ENCODE measurements around the gene MFAP4.

Gene MFAP4

DNA sequence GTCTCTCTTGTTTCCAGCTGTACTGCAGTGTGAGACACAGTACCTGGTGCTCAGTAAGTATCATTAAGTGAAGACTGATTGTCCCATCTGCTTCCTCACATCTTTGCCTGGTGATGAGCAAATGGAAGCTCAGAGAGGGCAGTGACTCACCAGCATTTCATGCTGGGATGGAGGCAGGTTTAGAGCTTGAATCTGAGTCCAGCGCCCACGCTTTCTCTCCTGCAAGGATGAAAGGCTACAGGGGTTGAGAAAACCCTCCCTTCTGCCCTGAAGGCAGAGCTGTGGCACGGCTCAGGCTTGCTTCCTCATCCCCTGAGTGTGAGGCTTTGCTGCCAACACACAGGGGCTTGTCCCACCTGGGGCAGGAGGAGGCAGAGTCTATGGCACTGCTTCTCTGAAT is 22.5 kb upstream of the MFAP4 start:
- no peak for DNase-seq (ENCODE audit: low read depth)

DNA sequence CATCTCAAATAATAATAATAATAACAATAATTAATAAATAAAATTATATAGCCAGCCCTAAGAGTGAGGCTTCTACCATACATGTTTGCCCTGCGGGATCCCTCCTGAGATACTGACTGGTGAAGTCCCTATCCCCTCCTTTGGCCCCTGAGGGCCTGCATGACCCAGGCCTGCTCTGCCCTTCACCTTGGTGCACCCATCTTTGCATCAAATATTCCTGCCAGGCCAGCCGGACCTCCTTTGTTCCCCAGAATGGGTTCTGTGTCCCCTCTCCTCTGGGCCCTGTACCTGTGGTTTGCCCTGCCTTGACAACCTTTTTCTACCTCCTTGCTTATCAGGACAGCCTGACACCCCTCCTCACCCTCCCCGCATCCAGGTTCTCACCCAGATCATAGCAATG is 22.1 kb upstream of the MFAP4 start:
- no peak for DNase-seq (ENCODE audit: low read depth)

DNA sequence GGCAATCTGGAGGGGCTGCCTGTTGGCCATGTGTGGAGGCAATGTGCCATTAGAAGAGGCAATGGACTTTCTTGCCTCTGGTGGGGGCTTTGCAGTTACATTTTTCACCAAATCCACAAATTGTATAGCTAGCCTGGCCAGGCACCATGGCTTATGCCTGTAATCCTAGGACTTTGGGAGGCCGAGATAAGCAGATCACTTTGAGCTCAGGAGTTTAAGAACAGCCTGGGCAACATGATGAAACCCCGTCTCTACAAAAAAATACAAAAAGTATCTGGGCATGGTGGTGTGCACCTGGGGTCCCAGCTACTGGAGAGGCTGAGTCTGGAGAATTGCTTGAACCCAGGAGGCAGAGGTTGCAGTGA is 21.3 kb upstream of the MFAP4 start:
- DNase-seq (ENCODE audit: low read depth), result no peak

DNA sequence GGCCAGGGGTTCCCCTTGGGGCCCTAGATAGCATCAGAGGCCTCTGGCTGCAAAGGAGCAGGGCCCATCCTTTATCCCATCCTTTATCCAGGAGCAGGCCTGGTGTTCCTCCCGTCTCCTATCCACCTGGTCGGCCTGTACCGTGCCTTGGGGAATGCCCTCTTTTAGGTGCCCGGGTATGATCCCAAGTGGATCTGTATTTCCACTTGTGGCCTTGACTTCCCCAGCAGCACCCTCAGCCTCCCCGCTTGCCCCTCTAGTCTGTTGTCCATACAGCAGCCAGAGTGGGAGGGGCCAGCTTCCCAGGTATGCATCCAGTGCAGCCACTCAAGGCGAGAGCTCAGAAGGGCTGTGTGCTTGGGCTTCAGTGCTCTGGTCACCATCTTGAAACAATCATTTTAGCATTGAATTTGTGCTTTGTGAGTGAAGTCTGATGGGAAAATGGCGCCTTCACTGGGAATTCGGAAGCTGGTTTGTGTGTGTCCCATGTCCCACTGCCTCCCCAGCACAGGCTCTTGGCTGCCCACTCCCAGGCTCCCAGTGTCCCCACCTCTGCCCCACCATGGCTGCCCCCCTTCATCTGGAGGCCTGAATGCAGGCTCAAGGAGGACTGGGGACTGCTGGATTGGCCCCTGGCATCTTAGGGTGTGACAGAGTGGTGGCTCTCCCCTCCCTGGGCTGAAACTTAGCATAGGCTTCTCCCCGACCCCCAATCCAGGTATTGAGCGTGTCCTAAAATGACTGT is 20.8 kb upstream of the MFAP4 start:
- no peak for DNase-seq (ENCODE audit: low read depth)

DNA sequence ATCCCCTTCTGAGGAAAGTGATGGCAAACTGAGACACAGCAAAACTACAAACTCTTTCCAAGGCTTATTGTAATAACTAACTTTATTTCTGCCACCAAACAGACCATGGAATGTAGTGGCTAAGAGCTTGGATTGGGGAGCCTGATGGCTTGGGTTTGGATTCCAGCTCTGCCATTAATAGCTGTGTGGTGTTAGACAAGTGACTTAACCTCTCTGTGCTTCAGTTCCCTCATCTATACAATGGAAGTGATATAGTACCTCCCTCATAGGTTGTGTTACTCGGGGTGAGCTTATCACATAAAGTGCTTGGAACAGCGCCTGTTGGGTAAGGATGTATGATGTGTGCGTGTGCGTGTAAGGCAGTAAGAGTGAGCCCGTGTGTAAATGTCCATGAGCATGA is 18.1 kb upstream of the MFAP4 start:
- DNase-seq (ENCODE audit: low read depth), result no peak

DNA sequence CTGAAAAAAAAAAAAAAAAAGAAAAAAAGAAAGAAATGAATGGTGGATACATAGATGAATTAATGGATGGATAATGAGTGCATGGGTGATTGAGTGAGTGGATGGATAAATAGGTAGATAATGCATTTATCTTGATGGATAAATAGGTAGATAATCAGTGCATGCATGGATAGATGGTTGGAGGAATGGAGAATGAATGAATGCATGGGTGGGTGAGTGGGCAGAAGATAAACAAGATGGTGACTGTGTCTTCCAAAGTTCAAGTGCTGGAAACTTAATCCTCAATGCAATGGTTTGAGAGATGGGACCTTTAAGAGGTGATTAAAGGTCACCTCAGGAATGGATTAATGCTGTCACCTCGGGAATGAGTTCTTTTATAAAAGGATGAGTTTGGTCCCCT is 17.3 kb upstream of the MFAP4 start:
- DNase-seq (ENCODE audit: low read depth), result no peak

DNA sequence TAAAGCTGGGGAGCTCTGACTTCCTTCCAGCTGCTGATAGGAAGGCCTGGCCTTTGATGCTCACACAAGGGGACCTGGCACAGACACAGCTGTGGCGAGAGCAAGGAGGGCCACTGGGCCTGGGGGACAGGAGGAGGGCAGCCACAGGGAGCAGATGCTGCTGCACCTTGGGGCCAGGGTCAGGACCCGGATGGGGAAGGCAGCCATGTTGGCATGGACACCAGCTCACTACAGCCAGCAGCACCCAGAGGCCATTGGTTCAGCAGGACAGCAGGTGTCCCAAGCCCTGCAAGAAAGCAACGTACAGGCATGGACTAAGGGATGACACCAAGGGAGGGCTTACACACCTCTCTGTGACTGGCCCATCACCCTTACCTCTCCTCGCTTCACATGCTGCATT is 16.0 kb upstream of the MFAP4 start:
- no peak for DNase-seq (ENCODE audit: low read depth)

DNA sequence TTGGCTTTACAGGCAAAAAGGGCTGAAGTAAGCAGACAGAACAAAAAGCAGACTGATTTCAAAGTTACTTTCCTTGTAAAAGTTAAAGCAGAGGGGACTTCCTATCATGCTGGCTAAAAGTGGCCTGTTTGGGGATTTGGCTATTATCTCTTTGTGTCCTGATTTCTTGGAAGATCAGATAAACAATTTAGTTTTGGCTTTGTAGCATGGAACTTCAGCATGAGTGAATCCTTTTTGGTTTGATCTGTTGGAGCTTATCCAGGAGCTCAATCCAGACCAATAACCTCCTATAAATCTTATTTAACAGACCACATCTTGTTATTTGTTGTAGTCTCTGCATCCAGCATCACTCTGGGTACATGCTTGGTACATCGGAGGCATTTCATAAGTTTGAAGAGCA is 15.2 kb upstream of the MFAP4 start:
- no peak for DNase-seq (ENCODE audit: low read depth)

DNA sequence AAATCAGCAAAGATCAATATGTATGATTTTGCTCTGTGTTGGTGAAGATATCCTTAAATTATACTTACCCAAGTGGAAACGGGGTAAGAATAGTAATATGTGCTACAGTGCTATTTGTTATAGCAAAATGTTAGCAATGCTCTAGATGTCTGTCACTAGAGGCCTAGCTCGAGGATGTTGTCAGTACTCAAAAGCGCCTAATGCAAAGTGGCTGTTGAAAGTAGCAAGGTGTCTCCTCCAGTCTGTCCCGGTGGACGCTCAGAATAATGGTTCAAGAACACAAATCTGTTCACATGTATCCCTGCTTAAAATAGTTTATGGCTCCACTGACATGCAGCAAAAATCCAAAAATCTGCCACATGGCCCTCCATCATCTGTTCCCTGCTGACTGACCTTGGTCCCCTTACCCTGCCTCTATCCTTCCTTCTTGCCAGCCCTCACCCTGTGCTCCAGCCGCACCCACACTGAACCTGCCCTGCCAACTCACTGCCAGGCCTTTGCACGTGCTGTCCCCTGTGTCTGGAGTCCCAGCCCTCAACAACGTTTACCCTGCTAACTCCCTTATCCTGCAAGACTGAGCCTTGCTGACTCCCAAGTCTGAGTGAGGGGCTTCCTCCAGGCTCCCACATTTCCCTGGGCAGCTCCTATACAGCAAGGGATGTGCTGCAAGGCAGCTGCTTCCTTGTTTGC is 14.5 kb upstream of the MFAP4 start:
- DNase-seq (ENCODE audit: low read depth), result no peak

DNA sequence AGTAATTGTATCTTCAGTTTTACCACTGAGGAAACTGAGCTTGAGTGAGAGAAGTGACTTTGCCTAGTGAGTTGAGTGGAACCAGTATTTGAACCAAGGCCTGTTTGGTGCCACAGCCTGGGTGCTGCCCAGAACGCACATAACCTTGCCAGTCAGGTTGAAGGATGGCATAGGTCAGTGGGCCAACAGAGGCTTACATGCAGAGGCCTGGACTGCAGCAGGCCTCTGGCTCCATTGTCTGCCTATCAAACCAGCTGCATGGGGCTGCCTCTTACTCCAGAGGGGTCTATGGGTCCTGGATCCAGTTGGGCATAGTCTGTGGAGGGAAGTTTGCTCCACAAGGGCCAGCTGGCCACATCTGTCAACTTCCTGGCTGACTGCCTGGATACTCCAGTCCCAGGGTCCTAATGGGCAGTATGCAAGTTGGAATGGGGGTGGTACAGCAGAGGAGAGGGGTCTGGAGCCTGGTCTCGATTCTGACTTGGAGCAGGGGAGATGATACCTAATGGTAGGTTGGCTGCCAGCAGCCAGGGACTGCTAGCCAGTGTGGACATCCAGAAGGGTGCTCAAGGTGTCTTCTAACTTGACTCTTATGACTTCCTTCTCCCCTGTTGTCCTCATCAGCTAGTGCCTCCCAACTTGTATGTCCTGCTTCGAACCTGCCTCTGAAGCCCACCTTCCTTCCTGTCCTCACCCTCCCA is 12.9 kb upstream of the MFAP4 start:
- DNase-seq (ENCODE audit: low read depth), result no peak

DNA sequence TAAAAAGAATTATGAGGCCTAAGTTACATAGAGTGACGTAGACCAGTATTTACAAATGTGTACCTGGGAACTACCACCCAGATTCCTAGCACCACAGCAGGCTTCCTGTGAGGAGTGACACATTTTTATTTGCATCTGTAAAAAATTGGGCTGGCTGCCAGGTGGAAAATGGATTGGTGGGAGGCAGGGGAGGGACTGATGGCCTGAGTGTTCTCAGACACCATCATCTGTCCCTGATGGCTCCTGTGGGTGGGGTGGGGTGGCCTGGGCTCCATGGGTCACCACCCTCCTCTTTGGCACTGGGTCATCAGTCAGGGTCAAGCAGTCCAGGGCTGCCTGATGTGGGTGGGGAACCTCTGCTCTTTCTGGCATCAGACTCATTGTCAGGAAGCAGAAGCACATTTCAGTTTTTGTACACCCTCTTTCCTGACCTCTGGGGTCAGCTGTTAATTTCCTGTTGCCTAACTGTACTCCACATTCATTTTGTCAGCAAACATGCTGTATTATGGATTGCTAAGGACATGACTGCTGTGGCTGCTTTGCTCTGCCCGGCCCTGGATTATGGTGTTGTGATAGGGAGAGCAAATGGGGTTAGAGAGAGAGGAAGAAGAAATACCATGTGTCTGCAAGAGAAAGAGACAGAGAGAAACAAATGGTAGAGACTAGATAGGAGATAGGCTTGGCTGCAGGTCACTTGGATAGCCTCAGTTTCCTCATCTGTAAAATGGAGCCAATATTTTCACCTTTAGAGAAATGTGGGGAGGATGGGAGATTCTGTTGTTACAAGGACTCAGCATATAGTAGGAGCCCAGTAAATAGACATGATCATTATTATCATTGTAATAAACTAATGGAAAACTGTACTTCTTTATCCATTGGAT is 11.6 kb upstream of the MFAP4 start:
- DNase-seq (ENCODE audit: low read depth), result no peak

DNA sequence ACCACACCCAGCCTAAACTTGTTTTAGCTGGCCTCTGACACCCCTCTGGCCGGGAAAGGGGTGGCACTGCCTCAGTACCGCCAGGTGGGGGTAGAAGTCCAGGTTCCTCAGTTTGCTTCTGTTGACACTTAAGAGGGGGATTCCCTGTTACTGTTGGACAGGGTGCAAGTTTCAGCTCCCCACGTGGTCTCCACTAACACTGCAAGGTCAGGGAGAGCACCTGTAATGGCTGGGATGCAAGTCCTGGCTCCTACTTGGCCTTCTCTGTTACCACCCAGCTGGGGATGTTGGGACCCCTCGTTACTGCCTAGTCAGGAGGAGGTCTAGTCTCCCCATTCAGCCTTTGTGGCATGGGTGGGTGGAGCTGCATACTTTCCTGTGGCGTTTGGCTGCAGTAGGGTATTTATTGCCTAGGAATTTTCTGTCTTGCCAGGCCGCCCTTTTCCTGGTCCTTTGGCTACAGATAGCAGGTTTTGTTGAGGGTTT is 10.6 kb upstream of the MFAP4 start:
- no peak for DNase-seq (ENCODE audit: low read depth)

DNA sequence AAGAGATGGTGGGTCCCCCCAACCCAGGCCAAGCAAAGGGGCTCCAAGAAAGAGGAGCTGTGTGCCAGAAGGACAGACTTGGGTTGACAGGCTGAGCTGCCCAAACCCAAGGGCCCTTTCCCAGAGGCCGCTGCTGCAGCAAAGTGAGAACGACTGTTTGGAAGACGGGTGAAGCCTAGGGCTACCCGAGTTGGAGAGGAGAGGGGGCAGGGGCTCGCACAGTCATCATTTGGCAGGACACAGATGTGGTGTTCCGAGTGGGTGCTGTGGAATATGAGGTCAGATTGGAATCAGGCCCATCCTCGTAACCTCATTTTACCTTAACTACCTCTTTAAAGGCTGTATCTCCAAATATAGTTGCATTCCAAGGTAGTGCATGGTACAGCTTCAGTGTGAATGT is 5.3 kb upstream of the MFAP4 start:
- no peak for DNase-seq (ENCODE audit: low read depth)

DNA sequence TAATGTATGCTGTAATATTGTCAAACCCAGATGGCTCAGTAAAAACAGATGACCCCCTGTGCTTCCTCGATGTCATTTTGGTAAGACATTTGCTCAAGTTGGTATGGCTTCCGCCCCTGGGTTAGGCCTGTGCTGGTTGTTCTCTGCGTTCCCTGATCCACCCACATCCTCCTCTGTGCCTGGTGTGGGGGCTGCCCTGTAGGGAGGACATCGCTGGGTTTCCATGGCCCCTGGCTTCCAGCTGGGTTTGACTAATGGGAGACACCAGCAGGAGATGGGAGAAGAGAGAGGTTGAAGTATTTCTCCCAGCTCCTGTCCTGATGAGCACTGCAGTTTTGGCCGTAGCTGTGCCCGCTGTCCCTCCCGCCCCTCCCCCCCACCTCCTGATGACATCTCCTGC is 4.4 kb upstream of the MFAP4 start:
- no peak for DNase-seq (ENCODE audit: low read depth)

DNA sequence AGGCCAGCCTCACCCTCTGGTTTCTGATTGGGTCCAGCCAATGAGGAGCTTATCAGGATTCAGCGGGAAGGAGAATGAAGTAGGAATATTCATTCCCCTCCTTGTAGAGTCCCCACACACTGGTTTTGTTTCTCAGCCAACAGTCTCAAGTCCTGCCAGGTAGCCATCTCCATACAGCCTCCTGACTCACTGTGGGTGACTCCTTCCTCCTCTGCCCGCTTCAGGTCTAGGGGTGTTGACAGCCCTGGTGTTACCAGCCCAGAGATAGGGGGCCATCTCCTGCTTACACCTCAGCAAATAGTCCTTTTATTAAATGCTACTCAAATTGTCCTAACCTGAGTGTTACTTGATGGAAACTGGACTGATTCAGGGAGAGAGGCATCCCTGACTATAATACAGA is 4.0 kb upstream of the MFAP4 start:
- DNase-seq (ENCODE audit: low read depth), result no peak

DNA sequence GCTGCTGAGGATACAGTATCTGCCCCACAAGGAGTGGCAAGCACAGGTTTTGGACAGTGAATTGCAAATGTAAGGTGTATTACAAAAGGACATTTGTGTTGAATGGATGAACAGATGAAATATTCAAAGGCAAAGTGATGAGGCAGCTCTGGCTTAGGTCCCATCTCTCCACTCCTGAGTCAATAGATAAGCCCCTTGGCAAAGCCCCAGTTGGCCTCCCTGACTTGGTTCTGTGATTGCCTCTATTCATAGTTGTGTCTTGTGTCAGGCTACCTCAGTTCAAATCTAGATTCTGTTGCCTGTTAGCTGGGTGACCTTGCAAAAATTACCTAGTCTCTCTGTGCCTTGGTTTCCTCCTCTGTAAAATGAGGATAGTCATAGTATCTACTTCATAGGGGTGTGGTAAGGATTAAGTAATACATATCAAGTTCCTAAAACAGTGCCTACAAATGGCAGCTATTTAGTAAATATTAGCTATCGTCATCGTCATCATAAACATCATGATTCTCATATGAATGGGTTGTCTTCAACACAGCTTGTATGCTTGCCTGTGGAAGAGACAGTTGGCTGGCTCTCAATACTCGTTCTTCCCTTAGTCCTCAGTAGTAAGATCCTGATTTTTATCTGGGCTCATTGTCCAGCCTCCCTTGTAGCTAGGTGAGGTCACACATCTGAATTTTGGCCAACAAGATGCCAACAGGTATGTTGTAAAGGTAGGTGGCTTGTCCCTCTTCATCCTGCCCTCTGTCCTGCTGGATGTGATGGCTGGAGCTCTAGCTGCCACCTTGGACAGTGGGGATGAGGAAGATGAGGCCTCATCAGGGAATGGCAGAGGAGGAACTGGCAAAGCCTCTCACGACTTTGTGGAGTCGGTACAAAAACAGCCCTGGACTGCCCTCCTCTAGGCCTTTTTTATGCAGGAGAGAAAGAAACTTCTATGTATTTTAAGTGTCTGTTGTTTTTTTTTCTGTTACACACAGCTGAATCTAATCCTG is 2.1 kb upstream of the MFAP4 start:
- no peak for DNase-seq (ENCODE audit: low read depth)

DNA sequence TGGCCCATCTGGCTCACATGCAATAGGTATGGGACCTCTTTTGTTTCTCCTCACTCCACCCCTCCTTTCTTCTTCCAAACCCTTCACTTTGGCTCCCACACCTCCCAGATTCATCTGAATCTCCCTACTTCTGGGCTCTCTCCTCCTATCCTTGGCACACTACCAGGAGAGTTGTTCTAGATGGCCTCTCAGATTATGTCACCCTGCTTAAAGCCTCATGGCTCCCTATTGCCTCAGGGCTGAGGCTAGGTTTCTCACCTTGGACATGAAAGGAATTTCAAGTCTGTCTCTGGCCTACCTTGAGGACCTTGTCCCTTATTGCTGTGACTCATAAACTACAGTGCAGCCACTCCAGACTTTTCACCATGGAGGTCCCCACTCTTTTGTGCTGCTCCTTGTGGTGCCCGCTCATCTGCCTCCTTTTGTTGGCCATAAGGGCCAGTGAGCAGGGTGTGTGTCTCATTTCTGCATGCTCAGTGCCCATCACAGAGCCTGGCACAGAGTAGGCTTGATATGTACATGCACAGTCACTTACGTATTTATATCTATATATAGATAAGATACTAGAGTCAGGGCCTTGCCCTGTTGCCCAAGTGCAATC is 1.0 kb upstream of the MFAP4 start:
- DNase-seq (ENCODE audit: low read depth), result no peak

DNA sequence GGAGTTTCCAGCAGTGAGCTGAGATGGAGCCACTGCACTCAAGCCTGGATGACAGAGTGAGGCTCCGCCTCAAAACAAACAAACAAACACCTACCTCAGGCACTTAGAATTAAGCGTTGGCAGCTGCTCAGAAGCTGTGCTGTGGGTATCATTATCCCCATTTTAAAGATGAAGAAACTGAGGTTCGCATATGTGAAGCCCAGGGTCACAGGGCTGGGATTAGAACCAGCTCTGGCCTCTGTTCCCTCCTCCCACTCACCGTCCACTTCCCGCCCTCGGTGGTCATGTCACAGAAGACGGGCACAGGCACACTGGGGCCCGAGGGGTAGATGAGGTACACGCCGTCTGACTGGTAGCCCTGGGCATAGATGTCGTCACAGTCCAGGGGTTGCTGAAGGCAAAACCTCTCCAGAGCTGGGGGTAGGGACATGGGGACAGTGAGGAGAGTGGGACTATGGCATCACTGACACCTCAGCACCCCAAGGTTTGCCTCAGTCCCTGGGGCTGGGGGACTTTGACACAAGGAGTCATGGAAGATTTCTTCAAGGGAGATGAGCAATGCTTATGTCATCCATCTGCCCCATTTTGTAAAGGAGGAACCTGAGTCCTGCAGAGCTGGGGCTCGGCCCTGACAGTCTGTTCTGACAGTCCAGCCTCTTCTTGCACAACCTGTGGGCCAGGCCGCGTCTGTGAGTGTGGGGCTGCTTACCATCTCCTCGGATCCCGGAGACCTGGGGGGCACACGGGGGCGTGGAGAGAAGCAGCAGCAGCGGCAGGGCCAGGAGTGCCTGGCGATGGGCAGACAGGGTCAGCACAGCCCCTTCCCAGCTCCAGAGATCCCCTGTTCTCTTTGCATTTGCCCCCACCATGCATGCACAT is 700 bp downstream of the MFAP4 start:
- DNase-seq (ENCODE audit: low read depth), result no peak

DNA sequence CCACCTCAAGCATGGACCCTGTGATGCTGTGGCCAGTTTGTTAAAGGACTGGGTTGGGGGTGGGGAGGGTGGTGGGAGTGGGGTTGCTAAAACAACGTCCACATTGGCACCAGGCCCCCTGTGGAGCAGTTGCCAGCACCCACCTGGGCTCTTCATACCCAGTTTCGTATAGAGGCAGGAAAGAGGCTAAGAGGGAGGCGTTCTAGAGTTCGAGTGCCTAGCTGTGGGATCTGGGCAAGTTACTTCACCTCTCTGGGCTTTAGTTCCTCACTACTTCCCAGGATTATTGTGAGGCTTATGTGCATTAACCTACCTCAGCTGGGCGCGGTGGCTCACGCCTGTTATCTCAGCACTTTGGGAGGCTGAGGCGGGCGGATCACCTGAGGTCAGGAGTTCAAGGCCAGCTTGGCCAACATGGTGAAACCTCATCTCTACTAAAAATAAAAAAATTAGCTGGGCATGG is 1.4 kb downstream of the MFAP4 start:
- DNase-seq (ENCODE audit: low read depth), result no peak

Measured in stimulated activated CD8-positive, alpha-beta memory T cell treated with anti-CD3 and anti-CD28 coated beads, Interleukin-15, amount 100 ng/mL, for 24 hours (primary cell).